Osteoblast (primary cell): Measurements from ENCODE around the gene TLCD5. TPM values are rescaled to one million over a fixed set of nuclear protein-coding genes. Genes with fewer than 3 reads are reported as not detected.

Experiments
- DNase-seq: peaks from one replicate; pipeline ENCODE4 v3.0.0; 2011; ENCODE audit warnings: low spot score, mixed read lengths; ENCODE audit not compliant: insufficient read length; ENCODE audit errors: missing footprints
- H2AFZ ChIP-seq: 2 replicates; pipeline ENCODE4 v1.6.0; 2011; ENCODE audit warnings: mild to moderate bottlenecking, low read length
- H3K27ac ChIP-seq: 2 replicates; pipeline ENCODE4 v1.5.1; 2011; ENCODE audit warnings: mild to moderate bottlenecking, low read depth, low read length, moderate library complexity
- H3K27me3 ChIP-seq: 2 replicates; pipeline ENCODE4 v1.6.0; 2012; ENCODE audit warnings: mild to moderate bottlenecking, control low read depth, inconsistent platforms, low read length, moderate library complexity; ENCODE audit not compliant: insufficient read depth
- H3K36me3 ChIP-seq: 2 replicates; pipeline ENCODE4 v1.5.1; 2011; ENCODE audit warnings: mild to moderate bottlenecking, low read length, control low read depth, moderate library complexity; ENCODE audit not compliant: insufficient read depth
- H3K4me1 ChIP-seq: 2 replicates; pipeline ENCODE4 v1.5.1; 2011; ENCODE audit warnings: mild to moderate bottlenecking, low read length, control low read depth, moderate library complexity; ENCODE audit not compliant: insufficient read depth
- H3K4me2 ChIP-seq: 2 replicates; pipeline ENCODE4 v1.6.0; 2011; ENCODE audit warnings: mild to moderate bottlenecking, low read length; ENCODE audit not compliant: insufficient read depth
- H3K4me3 ChIP-seq: fragments of 200-600 bp; sonication (generic); 3 replicates; pipeline ENCODE4 v1.5.1; 2012; ENCODE audit warnings: mild to moderate bottlenecking, low read length, inconsistent platforms; ENCODE audit not compliant: insufficient read depth
- H3K79me2 ChIP-seq: 2 replicates; pipeline ENCODE4 v1.6.0; 2012; ENCODE audit warnings: mild to moderate bottlenecking, low read length, control low read depth, inconsistent platforms; ENCODE audit not compliant: insufficient read depth
- H3K9me3 ChIP-seq: 2 replicates; pipeline ENCODE4 v1.5.1; 2011; ENCODE audit warnings: low read depth, low read length, control low read depth
- H4K20me1 ChIP-seq: 2 replicates; pipeline ENCODE4 v1.6.0; 2012; ENCODE audit warnings: mild to moderate bottlenecking, low read length, control low read depth; ENCODE audit not compliant: insufficient read depth
- CTCF ChIP-seq: IDR thresholded peaks from 2 replicates; pipeline ENCODE4 v1.5.1; 2011; ENCODE audit warnings: mild to moderate bottlenecking, low read depth, low read length, moderate library complexity; ENCODE audit errors: extremely low read depth
- total RNA-seq: library from RNA; depleted of rRNA; stranded (reverse); fragments of >200 nt; gene quantifications from 2 replicates; pipeline ENCODE4 v1.2.3, GENCODE V29; 2012

The TLCD5 gene
- total RNA-seq, 1 donor: 11.9 TPM

GRCh38 chr11:120354779-120355178 lies 29.7 kb downstream of the TLCD5 start:
- TF ChIP-seq CTCF: no peak
- Histone ChIP-seq H3K36me3 (no peaks in the 10 kb centered on the region), H2AFZ (no peak overlapping the region), H3K79me2 (peaks cover 97% of the 10 kb centered on the region), H3K4me1 (peaks cover 5% of the 10 kb centered on the region), H3K9me3 (no peaks in the 10 kb centered on the region), H3K27me3 (no peaks in the 10 kb centered on the region), H3K27ac (no peak overlapping the region), H4K20me1 (peaks cover 78% of the 10 kb centered on the region), H3K4me2 (no peak overlapping the region), H3K4me3 (no peak overlapping the region)
- DNase-seq: no peak

- peaks cover 5% of the 10 kb centered on the region for H3K4me1 ChIP-seq
Observed at GRCh38 chr11:120357620-120358019, 32.5 kb downstream of the TLCD5 start.

GRCh38 chr11:120358729-120359128 lies 33.6 kb downstream of the TLCD5 start:
- Histone ChIP-seq H3K4me1 (peaks cover 12% of the 10 kb centered on the region), H3K4me2 (no peak overlapping the region), H3K36me3 (no peaks in the 10 kb centered on the region), H3K79me2 (peaks cover 97% of the 10 kb centered on the region), H3K27ac (no peak overlapping the region), H3K4me3 (no peak overlapping the region), H3K27me3 (no peaks in the 10 kb centered on the region), H4K20me1 (peaks cover 83% of the 10 kb centered on the region), H2AFZ (no peak overlapping the region), H3K9me3 (no peaks in the 10 kb centered on the region)
- DNase-seq: no peak
- TF ChIP-seq CTCF: no peak

More at GRCh38 chr11:120357620-120358019, 32.5 kb downstream of the TLCD5 start:
- Histone ChIP-seq H3K4me2 (no peak overlapping the region), H2AFZ (no peak overlapping the region), H3K4me3 (no peak overlapping the region), H3K36me3 (no peaks in the 10 kb centered on the region), H3K79me2 (peaks cover 100% of the 10 kb centered on the region), H4K20me1 (peaks cover 87% of the 10 kb centered on the region), H3K9me3 (no peaks in the 10 kb centered on the region), H3K27ac (no peak overlapping the region), H3K27me3 (no peaks in the 10 kb centered on the region)
- DNase-seq: no peak
- no peak for TF ChIP-seq CTCF

GRCh38 chr11:120363436-120363835 lies 38.3 kb downstream of the TLCD5 start:
- Histone ChIP-seq H3K4me3 (no peak overlapping the region), H4K20me1 (peaks cover 77% of the 10 kb centered on the region), H3K36me3 (no peaks in the 10 kb centered on the region), H3K27ac (peak overlapping the region; percentile 14), H3K27me3 (no peaks in the 10 kb centered on the region), H2AFZ (no peak overlapping the region), H3K79me2 (peaks cover 91% of the 10 kb centered on the region), H3K4me2 (no peak overlapping the region), H3K4me1 (peaks cover 7% of the 10 kb centered on the region), H3K9me3 (no peaks in the 10 kb centered on the region)
- no peak for DNase-seq
- no peak for TF ChIP-seq CTCF
